SKM-1 treated with dmso at 0.1 percent for 144 hours (cell line): ENCODE results near the gene C1orf216.
A peak's percentile ranks its signal among the peaks of the same experiment; 100 is the strongest.
"Not testable (repeated sequence)": the region's sequence is repeated elsewhere in the genome, so short reads cannot be mapped to it uniquely, and the experiment has no call there.

Experiments used
- DNase-seq: peaks from one replicate; lab custom pipeline; 2025; ENCODE audit not compliant: unreplicated experiment; lab: John Stamatoyannopoulos, UW

The C1orf216 gene

GRCh38 chr1:35707601-35708440 lies 10.9 kb downstream of the C1orf216 start:
- no peak for DNase-seq

- no peak for DNase-seq
These were observed 11.7 kb downstream of the C1orf216 start for GRCh38 chr1:35706846-35707600.

- DNase-seq, result no peak
These were observed 16.2 kb downstream of the C1orf216 start for GRCh38 chr1:35702508-35702907.

GRCh38 chr1:35699152-35699551 lies 19.5 kb downstream of the C1orf216 start:
- not testable (repeated sequence) for DNase-seq

GRCh38 chr1:35692317-35692716 lies 26.4 kb downstream of the C1orf216 start:
- DNase-seq, result no peak

- DNase-seq, result no peak
These were observed 27.0 kb downstream of the C1orf216 start for GRCh38 chr1:35691571-35692220.

GRCh38 chr1:35691080-35691479 lies 27.6 kb downstream of the C1orf216 start:
- DNase-seq, result no peak

- not testable (repeated sequence) for DNase-seq
These were observed 28.6 kb downstream of the C1orf216 start for GRCh38 chr1:35690103-35690502.

GRCh38 chr1:35688161-35688560 lies 30.5 kb downstream of the C1orf216 start:
- no peak for DNase-seq

- DNase-seq, result peak; percentile 25
These were observed 35.7 kb downstream of the C1orf216 start for GRCh38 chr1:35683012-35683411.

GRCh38 chr1:35680271-35680670 lies 38.4 kb downstream of the C1orf216 start:
- no peak for DNase-seq

- no peak for DNase-seq
These were observed 42.9 kb downstream of the C1orf216 start for GRCh38 chr1:35675773-35676172.

- DNase-seq, result no peak
These were observed 44.6 kb downstream of the C1orf216 start for GRCh38 chr1:35674111-35674510.

- DNase-seq, result no peak
These were observed 46.6 kb downstream of the C1orf216 start for GRCh38 chr1:35672116-35672515.

GRCh38 chr1:35668506-35668905 lies 50.2 kb downstream of the C1orf216 start:
- DNase-seq, result no peak

- DNase-seq, result no peak
These were observed 51.8 kb downstream of the C1orf216 start for GRCh38 chr1:35666916-35667315.

- DNase-seq, result no peak
These were observed 52.5 kb downstream of the C1orf216 start for GRCh38 chr1:35666216-35666615.
